Measurements from ENCODE around the gene CLTA. TPM values are rescaled to one million over a fixed set of nuclear protein-coding genes. Genes with fewer than 3 reads are reported as not detected.

Gene CLTA
- total RNA-seq, 4 donors from 2014 or later, result 48.4 to 86.7 (median 69.0) TPM

- Histone ChIP-seq H3K4me1 (peaks cover 2 to 18% of the 10 kb centered on the region in 2 donors), H3K4me3 (no peak overlapping the region), H3K27ac (peak overlapping the region in 3 of 4 donors; percentile 61 to 71 (median 63)), H3K36me3 (no peaks in the 10 kb centered on the region), H3K27me3 (peaks cover 0 to 9% (median 5%) of the 10 kb centered on the region in 3 donors), H3K9me3 (no peaks in the 10 kb centered on the region)
- in situ Hi-C loops (cut with MboI; ENCODE audit: low sequenced_read_pairs in 4 of 4), result no loop called here
- DNase-seq (no peak), ATAC-seq (no peak)
- TF ChIP-seq CTCF (IDR thresholded peaks at IDR 0.05 in 4 of 5, conservative IDR thresholded peaks at IDR 0.05 in 1 of 5), result no peak
- TF ChIP-seq POLR2A (IDR thresholded peaks at IDR 0.05), result no peak
- intact Hi-C loops (cut with DNase I; ENCODE audit: low total_unique reads), result loop anchor here (10.0 kb wide), 1 partner anchor 127 kb away; the partner anchor contains the start of gene RECK
These were observed 28.4 kb upstream of the CLTA start for GRCh38 chr9:36162211-36162738.

GRCh38 chr9:36163049-36163785 lies 27.5 kb upstream of the CLTA start:
- no peaks in the 10 kb centered on the region for H3K36me3 ChIP-seq
- peak overlapping the region; percentile 61 to 71 (median 65) for H3K27ac ChIP-seq
- no peaks in the 10 kb centered on the region for H3K9me3 ChIP-seq
- TF ChIP-seq CTCF (IDR thresholded peaks at IDR 0.05 in 4 of 5, conservative IDR thresholded peaks at IDR 0.05 in 1 of 5) (no peak), POLR2A (IDR thresholded peaks at IDR 0.05) (no peak)
- intact Hi-C loops (cut with DNase I; ENCODE audit: low total_unique reads), result loop anchor here (10.0 kb wide), 1 partner anchor 128 kb away; the partner anchor contains the start of gene RECK
- ATAC-seq (no peak), DNase-seq (peak in 1 of 2 donors; percentile 40)
- no peak overlapping the region for H3K4me3 ChIP-seq
- H3K4me1 ChIP-seq, result peaks cover 2 to 18% of the 10 kb centered on the region in 2 donors
- peaks cover 0 to 9% (median 5%) of the 10 kb centered on the region in 3 donors for H3K27me3 ChIP-seq
- in situ Hi-C loops (cut with MboI; ENCODE audit: low sequenced_read_pairs in 4 of 4), result no loop called here

GRCh38 chr9:36163786-36164170 lies 26.9 kb upstream of the CLTA start:
- TF ChIP-seq CTCF (IDR thresholded peaks at IDR 0.05 in 4 of 5, conservative IDR thresholded peaks at IDR 0.05 in 1 of 5) (no peak), POLR2A (IDR thresholded peaks at IDR 0.05) (no peak)
- Histone ChIP-seq H3K9me3 (no peaks in the 10 kb centered on the region), H3K4me3 (no peak overlapping the region), H3K4me1 (peaks cover 2 to 18% of the 10 kb centered on the region in 2 donors), H3K36me3 (no peaks in the 10 kb centered on the region), H3K27me3 (peaks cover 0 to 9% (median 8%) of the 10 kb centered on the region in 3 donors), H3K27ac (peak overlapping the region; percentile 61 to 71 (median 65))
- intact Hi-C loops (cut with DNase I; ENCODE audit: low total_unique reads), result loop anchor here (10.0 kb wide), 1 partner anchor 129 kb away; the partner anchor contains the start of gene RECK
- no peak for DNase-seq
- peak; percentile 29 to 53 for ATAC-seq
- in situ Hi-C loops (cut with MboI; ENCODE audit: low sequenced_read_pairs in 4 of 4), result no loop called here

- TF ChIP-seq POLR2A (IDR thresholded peaks at IDR 0.05), result no peak
- intact Hi-C loops (cut with DNase I; ENCODE audit: low total_unique reads), result loop anchor here (10.0 kb wide), 1 partner anchor 130 kb away; the partner anchor contains the start of gene RECK
- Histone ChIP-seq H3K27ac (peak overlapping the region in 3 of 4 donors; percentile 61 to 67 (median 63)), H3K4me1 (peaks cover 2 to 18% of the 10 kb centered on the region in 2 donors), H3K36me3 (no peaks in the 10 kb centered on the region), H3K27me3 (peaks cover 0 to 9% (median 8%) of the 10 kb centered on the region in 3 donors), H3K9me3 (no peaks in the 10 kb centered on the region), H3K4me3 (no peak overlapping the region)
- no peak for DNase-seq
- in situ Hi-C loops (cut with MboI; ENCODE audit: low sequenced_read_pairs in 4 of 4), result no loop called here
- no peak for ATAC-seq
These were observed 26.3 kb upstream of the CLTA start for GRCh38 chr9:36164372-36164771.

GRCh38 chr9:36164989-36165388 lies 25.7 kb upstream of the CLTA start:
- DNase-seq (no peak), ATAC-seq (no peak)
- in situ Hi-C loops (cut with MboI; ENCODE audit: low sequenced_read_pairs in 4 of 4), result loop anchor here in 2 of 4 donors (5.0 kb wide), 1 partner anchor 63 kb away; no protein-coding TSS in a partner anchor
- TF ChIP-seq POLR2A (IDR thresholded peaks at IDR 0.05) (no peak), CTCF (IDR thresholded peaks at IDR 0.05 in 4 of 5, conservative IDR thresholded peaks at IDR 0.05 in 1 of 5) (no peak)
- Histone ChIP-seq H3K9me3 (no peaks in the 10 kb centered on the region), H3K4me3 (no peak overlapping the region), H3K27me3 (peaks cover 0 to 9% (median 8%) of the 10 kb centered on the region in 3 donors), H3K36me3 (no peaks in the 10 kb centered on the region), H3K4me1 (peaks cover 2 to 18% of the 10 kb centered on the region in 2 donors), H3K27ac (peak overlapping the region; percentile 21 to 67 (median 62))
- intact Hi-C loops (cut with DNase I; ENCODE audit: low total_unique reads), result loop anchor here (10.0 kb wide), 1 partner anchor 130 kb away; the partner anchor contains the start of gene RECK
